Measurements from ENCODE around the gene PDK2. TPM values are rescaled to one million over a fixed set of nuclear protein-coding genes. Genes with fewer than 3 reads are reported as not detected.

Gene PDK2
- total RNA-seq, 1 donor from 2014 or later: 37.1 TPM

DNA sequence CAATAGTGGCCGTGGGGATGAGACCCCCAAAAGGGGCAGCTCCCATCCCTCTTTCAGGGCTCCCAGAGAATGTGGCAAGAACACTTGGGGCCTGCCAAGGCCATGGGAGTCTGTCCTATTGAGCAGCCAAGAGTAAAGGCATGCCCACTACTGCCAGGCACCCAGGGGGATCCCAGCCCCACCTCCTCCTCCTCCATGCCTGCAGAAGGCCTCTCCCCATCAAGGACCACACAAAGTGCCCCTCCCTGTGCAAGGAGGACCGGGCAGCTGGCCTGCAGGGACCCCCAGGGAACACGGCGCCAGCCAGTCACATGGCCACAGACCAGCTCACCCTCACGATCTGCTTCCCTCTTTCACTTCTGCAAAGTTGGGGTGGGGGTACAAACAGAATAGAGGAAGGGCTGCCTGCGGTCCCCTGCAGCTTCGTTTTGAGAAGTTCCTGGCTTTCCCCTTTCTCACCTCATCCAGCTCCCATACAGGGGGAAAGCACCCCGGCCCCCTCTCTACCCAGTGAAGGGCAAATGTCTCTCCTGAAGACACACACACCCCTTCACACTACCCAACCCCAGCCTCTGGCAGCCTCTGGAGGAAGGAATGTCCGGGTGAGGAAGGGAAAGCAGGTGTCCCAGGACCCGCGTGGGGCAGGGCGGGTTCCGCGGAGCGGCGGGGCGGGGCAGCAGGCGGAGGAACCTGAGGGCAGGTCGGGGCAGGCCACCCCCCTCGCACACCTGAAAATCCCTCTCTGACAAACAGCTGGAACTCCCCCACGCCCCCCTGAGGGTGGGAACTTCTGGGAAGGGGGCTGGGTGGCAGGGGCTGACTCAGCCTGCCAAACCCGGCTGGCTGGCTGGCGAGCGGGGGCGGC is 53.3 kb downstream of the PDK2 start:
- TF ChIP-seq, protein P1, sequence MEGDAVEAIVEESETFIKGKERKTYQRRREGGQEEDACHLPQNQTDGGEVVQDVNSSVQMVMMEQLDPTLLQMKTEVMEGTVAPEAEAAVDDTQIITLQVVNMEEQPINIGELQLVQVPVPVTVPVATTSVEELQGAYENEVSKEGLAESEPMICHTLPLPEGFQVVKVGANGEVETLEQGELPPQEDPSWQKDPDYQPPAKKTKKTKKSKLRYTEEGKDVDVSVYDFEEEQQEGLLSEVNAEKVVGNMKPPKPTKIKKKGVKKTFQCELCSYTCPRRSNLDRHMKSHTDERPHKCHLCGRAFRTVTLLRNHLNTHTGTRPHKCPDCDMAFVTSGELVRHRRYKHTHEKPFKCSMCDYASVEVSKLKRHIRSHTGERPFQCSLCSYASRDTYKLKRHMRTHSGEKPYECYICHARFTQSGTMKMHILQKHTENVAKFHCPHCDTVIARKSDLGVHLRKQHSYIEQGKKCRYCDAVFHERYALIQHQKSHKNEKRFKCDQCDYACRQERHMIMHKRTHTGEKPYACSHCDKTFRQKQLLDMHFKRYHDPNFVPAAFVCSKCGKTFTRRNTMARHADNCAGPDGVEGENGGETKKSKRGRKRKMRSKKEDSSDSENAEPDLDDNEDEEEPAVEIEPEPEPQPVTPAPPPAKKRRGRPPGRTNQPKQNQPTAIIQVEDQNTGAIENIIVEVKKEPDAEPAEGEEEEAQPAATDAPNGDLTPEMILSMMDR (IDR thresholded peaks at IDR 0.05; ENCODE audit: unreplicated experiment): peak; percentile 20
- Mint-ChIP-seq H3K27ac (no peak overlapping the region), H3K9me3 (ENCODE audit: low read depth) (no peaks in the 10 kb centered on the region)

DNA sequence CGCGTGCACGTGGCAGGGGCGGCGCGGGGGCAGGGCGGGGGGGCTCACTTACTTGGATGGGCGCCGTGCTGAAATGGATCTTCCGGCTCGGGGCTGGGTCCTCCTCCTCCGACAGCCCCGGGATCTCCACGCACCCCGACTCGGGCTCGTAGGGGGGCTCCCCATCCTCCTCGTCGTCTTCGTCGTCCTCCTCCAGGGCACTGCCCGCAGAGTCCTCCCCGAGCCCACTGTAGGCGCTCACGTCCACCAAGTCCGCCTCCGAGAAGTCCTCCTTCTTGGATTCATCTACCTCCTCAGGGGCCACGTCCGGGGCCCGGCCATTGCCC is 53.9 kb downstream of the PDK2 start:
- Mint-ChIP-seq H3K9me3 (ENCODE audit: low read depth) (no peaks in the 10 kb centered on the region), H3K4me1 (ENCODE audit: low read depth) (peaks cover 17% of the 10 kb centered on the region), H3K4me3 (ENCODE audit: low read depth) (peak overlapping the region; percentile 73), H3K36me3 (ENCODE audit: insufficient read depth) (peaks cover 3% of the 10 kb centered on the region), H3K27me3 (no peaks in the 10 kb centered on the region), H3K27ac (no peak overlapping the region)
- no peak for DNase-seq (ENCODE audit: low spot score, unreplicated experiment)
- TF ChIP-seq, protein P1 (IDR thresholded peaks at IDR 0.05; ENCODE audit: unreplicated experiment): no peak

More for the DNA sequence above, 53.3 kb downstream of the PDK2 start:
- no peaks in the 10 kb centered on the region for H3K27me3 Mint-ChIP-seq
- peak overlapping the region; percentile 66 for H3K4me3 Mint-ChIP-seq (ENCODE audit: low read depth)
- no peak for DNase-seq (ENCODE audit: low spot score, unreplicated experiment)
- H3K36me3 Mint-ChIP-seq (ENCODE audit: insufficient read depth): peaks cover 3% of the 10 kb centered on the region
- peaks cover 17% of the 10 kb centered on the region for H3K4me1 Mint-ChIP-seq (ENCODE audit: low read depth)

DNA sequence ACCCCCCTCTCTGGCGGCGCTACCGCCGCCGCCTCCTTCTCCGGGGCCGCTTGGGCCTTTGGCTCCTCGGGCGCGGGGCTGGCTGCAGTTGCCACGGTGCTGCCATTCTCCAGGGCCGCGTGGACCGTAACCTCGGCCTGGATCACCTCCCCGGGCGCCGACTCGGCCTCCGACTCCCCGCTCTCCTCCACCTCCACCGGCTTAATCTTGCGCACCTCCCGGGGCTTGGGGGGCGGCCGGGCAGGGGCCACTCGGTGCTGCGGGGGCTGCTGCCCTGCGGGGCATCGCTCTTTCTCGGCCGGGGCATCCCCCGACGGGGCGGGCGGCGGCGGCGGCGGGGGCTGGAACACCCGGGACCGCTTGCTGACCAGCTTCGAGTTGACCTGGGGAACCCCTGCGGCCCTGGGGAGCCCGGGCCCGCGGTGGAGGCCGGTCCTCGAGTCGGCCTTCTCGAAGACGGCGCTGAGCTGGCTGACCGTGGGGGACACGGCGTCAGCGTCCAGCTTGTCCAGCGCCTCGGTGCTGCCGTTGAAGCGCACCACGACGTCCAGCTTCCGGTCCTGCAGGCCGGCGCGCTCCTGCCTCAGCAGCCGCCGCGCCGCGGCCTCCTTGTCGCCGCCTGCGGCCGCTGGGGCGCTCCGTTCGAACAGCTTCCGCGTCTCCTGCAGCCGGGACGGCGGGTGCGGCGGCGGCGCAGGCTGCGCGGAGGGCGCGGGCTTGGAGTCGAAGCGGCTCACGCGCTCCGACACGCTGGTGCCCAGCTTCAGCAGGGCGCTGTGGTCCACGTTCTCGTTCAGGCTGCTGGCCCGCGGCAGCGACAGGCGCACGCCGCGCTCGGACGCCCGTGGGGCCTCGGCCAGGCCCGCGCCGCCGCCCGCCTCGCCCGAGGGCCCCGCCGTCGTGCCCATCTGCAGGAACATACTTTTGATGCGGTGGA is 54.5 kb downstream of the PDK2 start:
- no peaks in the 10 kb centered on the region for H3K27me3 Mint-ChIP-seq
- no peak overlapping the region for H3K27ac Mint-ChIP-seq
- H3K4me3 Mint-ChIP-seq (ENCODE audit: low read depth): peak overlapping the region; percentile 73
- no peaks in the 10 kb centered on the region for H3K9me3 Mint-ChIP-seq (ENCODE audit: low read depth)
- peaks cover 17% of the 10 kb centered on the region for H3K4me1 Mint-ChIP-seq (ENCODE audit: low read depth)
- TF ChIP-seq, protein P1 (IDR thresholded peaks at IDR 0.05; ENCODE audit: unreplicated experiment): no peak
- H3K36me3 Mint-ChIP-seq (ENCODE audit: insufficient read depth): no peaks in the 10 kb centered on the region
- peak; percentile 52 for DNase-seq (ENCODE audit: low spot score, unreplicated experiment)

DNA sequence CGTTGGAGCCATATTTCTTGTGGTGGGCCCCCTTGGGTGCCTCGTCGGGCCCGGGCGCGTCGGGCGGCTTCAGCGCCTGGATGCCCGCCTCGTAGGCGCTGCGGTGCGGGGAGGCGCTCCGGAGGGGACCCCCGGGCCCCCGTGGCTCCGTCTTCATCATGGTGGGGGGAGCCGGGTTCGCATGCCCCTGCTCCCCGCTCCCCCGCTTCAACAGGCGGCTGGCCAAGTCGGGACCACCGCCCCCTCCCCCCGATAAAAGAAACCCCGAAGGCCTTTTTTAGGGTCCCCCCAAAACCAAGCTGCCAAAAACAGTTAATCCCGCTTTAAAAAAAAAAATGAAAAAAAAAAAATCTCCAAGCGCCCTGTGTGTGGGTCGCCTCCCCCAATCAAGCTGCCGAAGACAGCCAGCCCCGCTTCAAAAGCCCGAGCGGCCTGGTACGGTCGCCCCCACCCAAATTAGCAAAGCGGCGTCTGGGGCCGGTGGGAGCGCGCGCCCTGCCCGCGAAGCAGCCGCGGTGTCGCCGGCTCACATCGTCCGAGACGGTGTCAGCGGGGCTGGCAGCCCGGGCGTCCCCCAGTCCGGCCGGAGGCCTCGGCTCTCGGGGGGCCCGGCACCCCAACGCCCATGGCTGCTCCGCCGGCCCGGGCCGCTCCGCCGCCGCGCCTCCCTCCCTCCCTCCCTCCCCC is 55.3 kb downstream of the PDK2 start, which contains the start of gene PPP1R9B:
TSS of gene PPP1R9B (minus strand) at position 324 of the 687 bp plus-strand sequence. CDS start at position 160, 164 bp downstream.
- TF ChIP-seq, protein P1 (IDR thresholded peaks at IDR 0.05; ENCODE audit: unreplicated experiment): no peak
- Mint-ChIP-seq H3K27ac (peak within 1 kb of the TSS; percentile 33), H3K4me1 (ENCODE audit: low read depth) (peaks cover 17% of the 10 kb centered on the region), H3K36me3 (ENCODE audit: insufficient read depth) (no peaks in the 10 kb centered on the region), H3K4me3 (ENCODE audit: low read depth) (peak within 1 kb of the TSS; percentile 75), H3K27me3 (no peaks in the 10 kb centered on the region), H3K9me3 (ENCODE audit: low read depth) (no peaks in the 10 kb centered on the region)
- DNase-seq (ENCODE audit: low spot score, unreplicated experiment): no peak
